Prostate gland (tissue), 2 donors: ENCODE data around the gene MS4A7. TPM values are rescaled to one million over a fixed set of nuclear protein-coding genes. Genes with fewer than 3 reads are reported as not detected.

Source experiments
- total RNA-seq, 2 donors: library from RNA; depleted of rRNA; stranded (reverse); fragments of >200 nt; gene quantifications; one replicate each; pipeline ENCODE4 v1.1.0, GENCODE V29; 2016

The MS4A7 gene
- total RNA-seq, 2 donors from 2014 or later = 3.7 to 7.6 TPM

Other genes starting within 250 kb of the MS4A7 start
- gene MS4A6A, start 195.4 kb upstream of the MS4A7 start, total RNA-seq = 10 to 100 TPM; 13.4 to 44.1 TPM
- gene MS4A4E, start 135.4 kb upstream of the MS4A7 start, total RNA-seq = 1 to 10 TPM in 1 of 2 donors, not detected in 1; 1.5 TPM
- 10 to 100 TPM in 1 of 2 donors, 1 to 10 TPM in 1; 2.1 to 10.6 TPM for gene MS4A4A, start 97.9 kb upstream of the MS4A7 start, total RNA-seq
- 1 to 10 TPM in 1 of 2 donors, not detected in 1; 1.4 TPM for gene MS4A6E, start 51.3 kb upstream of the MS4A7 start, total RNA-seq
- 1 to 10 TPM in 1 of 2 donors, under 1 TPM in 1; 0.23 to 6.1 TPM for gene MS4A14, start 17.9 kb downstream of the MS4A7 start, total RNA-seq
- 1 to 10 TPM in 1 of 2 donors, not detected in 1; 9.1 TPM for gene MS4A5, start 51.0 kb downstream of the MS4A7 start, total RNA-seq
- not detected for gene MS4A1, start 77.3 kb downstream of the MS4A7 start, total RNA-seq
- gene MS4A12, start 114.2 kb downstream of the MS4A7 start, total RNA-seq = not detected
- gene MS4A13, start 136.9 kb downstream of the MS4A7 start, total RNA-seq = not detected